PC-9 (cell line): ENCODE measurements around the gene CAPN10. TPM values are rescaled to one million over a fixed set of nuclear protein-coding genes. Genes with fewer than 3 reads are reported as not detected.
A peak's percentile ranks its signal among the peaks of the same experiment; 100 is the strongest.
"Not testable (repeated sequence)": the region's sequence is repeated elsewhere in the genome, so short reads cannot be mapped to it uniquely, and the experiment has no call there.

ENCODE experiments used
- Bru-seq: library from RNA; stranded (reverse); fragments of 400-500 nt; gene quantifications from one replicate; lab custom pipeline; 2021; lab: Mats Ljungman, UMichigan
- BruChase-seq, 2 experiments: library from RNA; stranded (reverse); fragments of 400-500 nt; gene quantifications; one replicate each; lab custom pipeline; 2021; lab: Mats Ljungman, UMichigan
- BruUV-seq: library from RNA; stranded (reverse); fragments of 400-500 nt; replicated peaks from 2 replicates; lab custom pipeline; 2021; lab: Mats Ljungman, UMichigan
- CTCF ChIA-PET: fragments of 300-600 bp; sonication (Branson Sonifier 250); formaldehyde crosslinking; loops from one replicate; lab custom pipeline; 2022; ENCODE audit warnings: antibody characterized with exemption; lab: Charles Lee
- POLR2A ChIA-PET: fragments of 300-600 bp; sonication (Branson Sonifier 250); formaldehyde crosslinking; loops from one replicate; lab custom pipeline; 2022; ENCODE audit warnings: antibody characterized with exemption; ENCODE audit not compliant: unreplicated experiment; lab: Charles Lee
- DNase-seq, 2 experiments: peaks; one replicate each; pipeline versions ENCODE4 v3.0.0 to v3.0.0-alpha.2; 2015 to 2022; ENCODE audit warnings: mixed read lengths in 1 of 2
- H2AFZ ChIP-seq: fragments of 200-600 bp; sonication (generic); 2 replicates; pipeline ENCODE4 v1.8.1; 2017; ENCODE audit warnings: antibody characterized with exemption
- H3F3A ChIP-seq: fragments of 200-600 bp; sonication (generic); 2 replicates; pipeline ENCODE4 v1.8.1; 2017; ENCODE audit warnings: antibody characterized with exemption, mild to moderate bottlenecking, low read depth; ENCODE audit not compliant: insufficient read depth
- H3K27ac ChIP-seq: fragments of 200-600 bp; sonication (generic); 2 replicates; pipeline ENCODE4 v1.6.1; 2016; ENCODE audit warnings: mixed run types
- H3K27me3 ChIP-seq: fragments of 200-600 bp; sonication (generic); 2 replicates; pipeline ENCODE4 v1.6.1; 2016; ENCODE audit warnings: low read depth, mixed run types; ENCODE audit not compliant: insufficient read depth
- H3K36me3 ChIP-seq: fragments of 200-600 bp; sonication (generic); 2 replicates; pipeline ENCODE4 v1.6.1; 2016; ENCODE audit warnings: low read depth, mixed run types
- H3K4me1 ChIP-seq: fragments of 200-600 bp; sonication (generic); replicated peaks from 2 replicates; pipeline ENCODE4 v1.6.1; 2016; ENCODE audit warnings: mixed run types; ENCODE audit not compliant: insufficient read depth
- H3K4me2 ChIP-seq: fragments of 200-600 bp; sonication (generic); 2 replicates; pipeline ENCODE4 v1.6.1; 2017; ENCODE audit warnings: mixed run types
- H3K4me3 ChIP-seq: fragments of 200-600 bp; sonication (generic); 2 replicates; pipeline ENCODE4 v1.6.1; 2016; ENCODE audit warnings: mixed run types
- H3K79me2 ChIP-seq: fragments of 200-600 bp; sonication (generic); 2 replicates; pipeline ENCODE4 v1.6.1; 2017; ENCODE audit warnings: low read depth, mixed run types
- H3K9me2 ChIP-seq: fragments of 200-600 bp; sonication (generic); 2 replicates; pipeline ENCODE4 v1.8.1; 2017; ENCODE audit warnings: mild to moderate bottlenecking; ENCODE audit not compliant: insufficient read depth
- H3K9me3 ChIP-seq: fragments of 200-600 bp; sonication (generic); 2 replicates; pipeline ENCODE4 v1.8.1; 2016; ENCODE audit warnings: low read depth; ENCODE audit not compliant: insufficient read depth
- H4K20me1 ChIP-seq: fragments of 200-600 bp; sonication (generic); 2 replicates; pipeline ENCODE4 v1.8.1; 2017; ENCODE audit not compliant: insufficient read depth
- EZH2 ChIP-seq: fragments of 200-600 bp; sonication (generic); IDR thresholded peaks from 2 replicates; pipeline ENCODE4 v1.8.0; 2017; ENCODE audit warnings: antibody characterized with exemption, low read depth
- intact Hi-C: fragments of 100-400 bp; cut with micrococcal nuclease; formaldehyde crosslinking; loops from one replicate; pipeline ENCODE4 v1.10.0; 2022; ENCODE audit not compliant: unreplicated experiment
- long read RNA-seq: library from polyadenylated mRNA; stranded (forward); transcript quantifications from one replicate; pipeline ENCODE4 v2.0.0, GENCODE V29; 2022
- total RNA-seq: library from RNA; stranded (reverse); gene quantifications from 2 replicates; pipeline ENCODE4 v1.2.3, GENCODE V29; 2021
- TF ChIP-seq, protein P1 (sequence below): fragments of 200-600 bp; sonication (generic); conservative IDR thresholded peaks from 2 replicates; pipeline ENCODE4 v1.6.1; 2017; ENCODE audit warnings: mixed run types, antibody characterized with exemption, mild to moderate bottlenecking, moderate library complexity

The CAPN10 gene, protein sequence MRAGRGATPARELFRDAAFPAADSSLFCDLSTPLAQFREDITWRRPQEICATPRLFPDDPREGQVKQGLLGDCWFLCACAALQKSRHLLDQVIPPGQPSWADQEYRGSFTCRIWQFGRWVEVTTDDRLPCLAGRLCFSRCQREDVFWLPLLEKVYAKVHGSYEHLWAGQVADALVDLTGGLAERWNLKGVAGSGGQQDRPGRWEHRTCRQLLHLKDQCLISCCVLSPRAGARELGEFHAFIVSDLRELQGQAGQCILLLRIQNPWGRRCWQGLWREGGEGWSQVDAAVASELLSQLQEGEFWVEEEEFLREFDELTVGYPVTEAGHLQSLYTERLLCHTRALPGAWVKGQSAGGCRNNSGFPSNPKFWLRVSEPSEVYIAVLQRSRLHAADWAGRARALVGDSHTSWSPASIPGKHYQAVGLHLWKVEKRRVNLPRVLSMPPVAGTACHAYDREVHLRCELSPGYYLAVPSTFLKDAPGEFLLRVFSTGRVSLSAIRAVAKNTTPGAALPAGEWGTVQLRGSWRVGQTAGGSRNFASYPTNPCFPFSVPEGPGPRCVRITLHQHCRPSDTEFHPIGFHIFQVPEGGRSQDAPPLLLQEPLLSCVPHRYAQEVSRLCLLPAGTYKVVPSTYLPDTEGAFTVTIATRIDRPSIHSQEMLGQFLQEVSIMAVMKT
- total RNA-seq (49.8 and 70.3 TPM in 2 replicates), Bru-seq, nascent RNA (percentile 54 among the genes with signal in this experiment), BruChase-seq, experiment 1, labeled RNA remaining after a 2-hour chase (percentile 71 among the genes with signal in this experiment), BruChase-seq, experiment 2, labeled RNA remaining after a 6-hour chase (percentile 68 among the genes with signal in this experiment)
- long read RNA-seq, transcript CAPN10-207 (12 exons, 2,644 nt) = major isoform, 18 of 44 reads
- long read RNA-seq, partial matches to known transcripts = 6 of 44 reads
- long read RNA-seq, other reads (novel, unspliced or antisense) = 16 of 44 reads

DNA sequence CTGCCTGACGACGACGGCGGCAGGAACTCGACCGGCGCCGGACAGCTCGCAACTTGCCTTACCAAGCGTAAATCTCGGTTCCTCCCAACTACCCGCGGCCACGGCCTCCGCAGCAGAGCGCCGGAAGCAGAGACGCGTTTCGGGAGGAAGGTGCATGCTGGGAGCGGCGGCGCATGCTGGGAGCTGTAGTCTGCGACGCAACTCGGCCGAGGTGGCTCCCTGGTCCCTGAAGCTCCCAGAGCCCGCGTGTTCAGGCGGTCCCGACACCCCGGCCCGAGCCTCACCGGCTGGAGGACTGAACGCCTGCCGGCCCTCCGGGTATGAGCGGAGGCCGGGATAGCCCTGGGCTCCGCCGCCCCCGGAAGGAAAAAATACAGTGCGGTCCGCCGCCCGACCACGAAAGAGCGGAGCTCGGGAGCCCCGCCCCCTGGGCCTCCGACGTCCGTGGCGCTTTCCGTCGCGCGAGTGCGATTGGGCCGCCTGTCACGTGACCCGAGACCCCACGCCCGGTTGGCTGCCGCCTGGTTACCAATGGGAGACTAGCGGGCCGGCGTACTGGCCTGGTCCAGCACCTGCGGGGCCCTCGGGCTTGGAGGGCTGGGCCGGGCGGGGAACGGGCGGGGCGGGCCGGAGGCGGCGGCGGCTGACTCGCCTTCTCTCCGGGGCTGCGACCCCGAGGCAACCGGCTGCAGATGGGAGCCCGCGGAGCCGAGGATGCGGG, at the start of gene CAPN10:
TSS of gene CAPN10 (plus strand) at position 537 of the 721 bp plus-strand sequence. CDS start at position 715, 178 bp downstream.
- peaks cover 81% of the 10 kb centered on the region for H3K79me2 ChIP-seq
- H3F3A ChIP-seq = peaks cover 26% of the 10 kb centered on the region; the same call in 1 of the 2 replicates

DNA sequence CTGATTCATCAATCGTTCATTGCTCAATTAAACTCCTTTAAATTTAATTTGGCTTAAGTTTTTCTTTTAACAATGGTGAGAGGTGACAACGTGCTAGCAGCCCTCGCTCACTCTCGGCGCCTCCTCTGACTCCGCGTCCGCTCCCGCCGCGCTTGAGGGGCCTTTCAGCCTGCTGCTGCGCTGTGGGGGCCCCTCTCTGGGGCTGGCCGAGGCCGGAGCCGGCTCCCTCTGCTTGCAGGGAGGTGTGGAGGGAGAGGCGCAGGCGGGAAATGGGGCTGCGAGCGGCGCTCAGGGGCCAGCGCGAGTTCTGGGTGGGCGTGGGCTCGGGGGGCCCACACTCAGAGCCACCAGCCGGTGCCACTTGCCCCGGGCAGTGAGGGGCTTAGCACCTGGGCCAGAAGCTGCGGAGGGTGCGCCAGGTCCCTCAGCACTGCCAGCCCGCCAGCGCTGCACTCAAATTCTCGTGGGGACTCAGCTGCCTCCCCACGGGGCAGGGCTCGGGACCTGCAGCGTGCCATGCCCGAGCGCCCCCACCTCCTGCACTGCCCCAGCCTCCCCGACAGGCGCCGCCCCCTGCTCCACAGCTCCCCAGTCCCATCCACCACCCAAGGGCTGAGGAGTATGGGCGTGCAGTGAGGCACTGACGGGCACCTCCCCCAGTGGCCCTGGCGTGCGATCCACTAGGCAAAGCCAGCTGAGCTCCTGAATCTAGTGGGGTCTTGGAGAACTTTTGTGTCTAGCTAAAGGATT, 48.3 kb upstream of the CAPN10 start:
- TF ChIP-seq, protein P1, sequence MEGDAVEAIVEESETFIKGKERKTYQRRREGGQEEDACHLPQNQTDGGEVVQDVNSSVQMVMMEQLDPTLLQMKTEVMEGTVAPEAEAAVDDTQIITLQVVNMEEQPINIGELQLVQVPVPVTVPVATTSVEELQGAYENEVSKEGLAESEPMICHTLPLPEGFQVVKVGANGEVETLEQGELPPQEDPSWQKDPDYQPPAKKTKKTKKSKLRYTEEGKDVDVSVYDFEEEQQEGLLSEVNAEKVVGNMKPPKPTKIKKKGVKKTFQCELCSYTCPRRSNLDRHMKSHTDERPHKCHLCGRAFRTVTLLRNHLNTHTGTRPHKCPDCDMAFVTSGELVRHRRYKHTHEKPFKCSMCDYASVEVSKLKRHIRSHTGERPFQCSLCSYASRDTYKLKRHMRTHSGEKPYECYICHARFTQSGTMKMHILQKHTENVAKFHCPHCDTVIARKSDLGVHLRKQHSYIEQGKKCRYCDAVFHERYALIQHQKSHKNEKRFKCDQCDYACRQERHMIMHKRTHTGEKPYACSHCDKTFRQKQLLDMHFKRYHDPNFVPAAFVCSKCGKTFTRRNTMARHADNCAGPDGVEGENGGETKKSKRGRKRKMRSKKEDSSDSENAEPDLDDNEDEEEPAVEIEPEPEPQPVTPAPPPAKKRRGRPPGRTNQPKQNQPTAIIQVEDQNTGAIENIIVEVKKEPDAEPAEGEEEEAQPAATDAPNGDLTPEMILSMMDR = no peak
- TF ChIP-seq EZH2 = no peak
- CTCF ChIA-PET = no interaction called here
- no TSS peak for BruUV-seq

More for the DNA sequence above, at the start of gene CAPN10:
- peaks cover 40% of the 10 kb centered on the region for H3K4me1 ChIP-seq
- peak within 1 kb of the TSS; percentile 83 for H3K4me3 ChIP-seq
- CTCF ChIA-PET = interaction anchor here (1.0 to 2.4 kb wide), 4 partner anchors 18 to 72 kb away, joined by 5 to 22 read pairs (median 8); no protein-coding TSS in a partner anchor
- intact Hi-C loops = loop anchor here (1.0 kb wide), 1 partner anchor 25 kb away; no protein-coding TSS in a partner anchor
- peaks cover 23% of the 10 kb centered on the region for H4K20me1 ChIP-seq
- no peaks in the 10 kb centered on the region; the same call in 1 of the 2 replicates for H3K36me3 ChIP-seq
- peak within 1 kb of the TSS; percentile 94 for H2AFZ ChIP-seq
- TF ChIP-seq, protein P1 = no peak
- peak within 1 kb of the TSS; percentile 61 for H3K27ac ChIP-seq
- no peaks in the 10 kb centered on the region for H3K9me2 ChIP-seq
- no peaks in the 10 kb centered on the region for H3K27me3 ChIP-seq
- no TSS peak for BruUV-seq
- peak; percentile 93 to 100 for DNase-seq
- no peaks in the 10 kb centered on the region for H3K9me3 ChIP-seq
- POLR2A ChIA-PET = interaction anchor here (0.6 to 2.4 kb wide), 7 partner anchors 21 to 274 kb away, joined by 3 to 48 read pairs (median 7); partner anchors contain the start of gene DUSP28
- peak within 1 kb of the TSS; percentile 97 for H3K4me2 ChIP-seq

DNA sequence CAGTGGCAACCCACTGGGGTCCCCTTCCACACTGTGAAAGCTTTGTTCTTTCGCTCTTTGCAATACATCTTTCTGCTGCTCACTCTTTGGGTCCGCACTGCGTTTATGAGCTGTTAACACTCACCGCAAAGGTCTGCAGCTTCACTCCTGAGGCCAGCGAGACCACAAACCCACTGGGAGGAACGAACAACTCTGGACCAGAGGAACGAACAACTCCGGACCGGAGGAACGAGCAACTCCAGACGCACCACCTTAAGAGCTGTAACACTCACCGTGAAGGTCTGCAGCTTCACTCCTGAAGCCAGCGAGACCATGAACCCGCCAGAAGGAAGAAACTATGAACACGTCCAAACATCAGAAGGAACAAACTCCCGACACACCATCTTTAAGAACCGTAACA, 47.4 kb upstream of the CAPN10 start:
- POLR2A ChIA-PET, H3F3A ChIP-seq, H3K27ac ChIP-seq, H3K4me1 ChIP-seq, H3K4me2 ChIP-seq, H3K9me3 ChIP-seq, H3K9me2 ChIP-seq, H3K4me3 ChIP-seq, DNase-seq, CTCF ChIA-PET, H3K27me3 ChIP-seq, BruUV-seq, H2AFZ ChIP-seq, intact Hi-C loops: not testable (repeated sequence)
- Histone ChIP-seq H3K36me3 (peaks cover 27% of the 10 kb centered on the region), H4K20me1 (peaks cover 51% of the 10 kb centered on the region), H3K79me2 (peaks cover 21% of the 10 kb centered on the region)

More for the DNA sequence above, 48.3 kb upstream of the CAPN10 start:
- Histone ChIP-seq H3K4me1 (no peaks in the 10 kb centered on the region), H3K4me3 (no peak overlapping the region), H4K20me1 (peaks cover 46% of the 10 kb centered on the region), H3K9me2 (no peaks in the 10 kb centered on the region), H3F3A (peaks cover 4% of the 10 kb centered on the region), H2AFZ (no peak overlapping the region), H3K27ac (no peak overlapping the region), H3K9me3 (0 out of 2 replicates have a peak, but pooled peaks cover 5% of the 10 kb centered on the region), H3K27me3 (no peaks in the 10 kb centered on the region), H3K4me2 (no peak overlapping the region), H3K36me3 (peaks cover 31% of the 10 kb centered on the region), H3K79me2 (peaks cover 21% of the 10 kb centered on the region)
- POLR2A ChIA-PET = no interaction called here
- no peak for DNase-seq
- intact Hi-C loops = no loop called here
